ENCODE results near the gene BCR. TPM values are rescaled to one million over a fixed set of nuclear protein-coding genes. Genes with fewer than 3 reads are reported as not detected.

Gene BCR
- total RNA-seq, 2 experiments from 2014 or later = 60.0 to 64.8 TPM

- Histone ChIP-seq H3K27ac (ENCODE audit: low read depth in 1 of 2, low read length in 2 of 2) (no peak overlapping the region), H3K4me1 (ENCODE audit: insufficient read depth, low read length) (peaks cover 12% of the 10 kb centered on the region), H3K27me3 (ENCODE audit: control insufficient read depth in 1 of 2, insufficient read depth in 2 of 2, low read length in 2 of 2) (no peaks in the 10 kb centered on the region), H3K36me3 (ENCODE audit: insufficient read depth, low read length) (peaks cover 77% of the 10 kb centered on the region), H3K9me3 (ENCODE audit: control insufficient read depth in 1 of 2, insufficient read depth in 1 of 2, low read length in 2 of 2) (no peaks in the 10 kb centered on the region), H3K4me3 (ENCODE audit: low read length) (no peak overlapping the region)
- CTCF ChIA-PET = interaction anchor here (1.2 kb wide), 2 partner anchors 106 to 111 kb away, joined by 4 read pairs; no protein-coding TSS in a partner anchor
- no peak for ATAC-seq (ENCODE audit: poor library complexity)
- intact Hi-C loops (cut with DNase I, micrococcal nuclease) = no loop called here
- no peak overlapping the region for H3K27ac Mint-ChIP-seq
- no peaks in the 10 kb centered on the region for H3K27me3 Mint-ChIP-seq
- POLR2A ChIA-PET = no interaction called here
- H3K4me3 Mint-ChIP-seq = no peak overlapping the region
- TF ChIP-seq CTCF (IDR thresholded peaks at IDR 0.05) = no peak
- H3K9me3 Mint-ChIP-seq = no peaks in the 10 kb centered on the region
- H3K36me3 Mint-ChIP-seq (ENCODE audit: low read depth) = peaks cover 69% of the 10 kb centered on the region
- DNase-seq = no peak
- H3K4me1 Mint-ChIP-seq (ENCODE audit: low read depth) = no peaks in the 10 kb centered on the region
Measured at GRCh38 chr22:23284504-23285033, 104.3 kb downstream of the BCR start.

GRCh38 chr22:23285236-23285635 lies 104.9 kb downstream of the BCR start:
- no peaks in the 10 kb centered on the region for H3K9me3 ChIP-seq (ENCODE audit: control insufficient read depth in 1 of 2, insufficient read depth in 1 of 2, low read length in 2 of 2)
- ATAC-seq (ENCODE audit: poor library complexity) = no peak
- Mint-ChIP-seq H3K36me3 (ENCODE audit: low read depth) (peaks cover 70% of the 10 kb centered on the region), H3K27ac (no peak overlapping the region), H3K27me3 (no peaks in the 10 kb centered on the region), H3K9me3 (no peaks in the 10 kb centered on the region), H3K4me1 (ENCODE audit: low read depth) (no peaks in the 10 kb centered on the region), H3K4me3 (no peak overlapping the region)
- ChIA-PET POLR2A (interaction anchor here (1.5 kb wide), 1 partner anchor 105 kb away, joined by 4 read pairs; the partner anchor contains the start of gene BCR), CTCF (no interaction called here)
- no peak overlapping the region for H3K27ac ChIP-seq (ENCODE audit: low read depth in 1 of 2, low read length in 2 of 2)
- DNase-seq = no peak
- TF ChIP-seq CTCF (IDR thresholded peaks at IDR 0.05) = no peak
- H3K4me1 ChIP-seq (ENCODE audit: insufficient read depth, low read length) = peaks cover 12% of the 10 kb centered on the region
- H3K36me3 ChIP-seq (ENCODE audit: insufficient read depth, low read length) = peaks cover 80% of the 10 kb centered on the region
- H3K4me3 ChIP-seq (ENCODE audit: low read length) = no peak overlapping the region
- no peaks in the 10 kb centered on the region for H3K27me3 ChIP-seq (ENCODE audit: control insufficient read depth in 1 of 2, insufficient read depth in 2 of 2, low read length in 2 of 2)
- intact Hi-C loops (cut with DNase I, micrococcal nuclease) = no loop called here

- peaks cover 71% of the 10 kb centered on the region for H3K36me3 Mint-ChIP-seq (ENCODE audit: low read depth)
- POLR2A ChIA-PET = interaction anchor here (1.5 kb wide), 1 partner anchor 106 kb away, joined by 4 read pairs; the partner anchor contains the start of gene BCR
Measured at GRCh38 chr22:23285734-23286133, 105.4 kb downstream of the BCR start.

More at GRCh38 chr22:23285734-23286133, 105.4 kb downstream of the BCR start:
- Mint-ChIP-seq H3K4me1 (ENCODE audit: low read depth) (no peaks in the 10 kb centered on the region), H3K27ac (no peak overlapping the region), H3K4me3 (no peak overlapping the region), H3K9me3 (no peaks in the 10 kb centered on the region), H3K27me3 (no peaks in the 10 kb centered on the region)
- H3K27me3 ChIP-seq (ENCODE audit: control insufficient read depth in 1 of 2, insufficient read depth in 2 of 2, low read length in 2 of 2) = no peaks in the 10 kb centered on the region
- ATAC-seq (ENCODE audit: poor library complexity) = no peak
- peaks cover 12% of the 10 kb centered on the region for H3K4me1 ChIP-seq (ENCODE audit: insufficient read depth, low read length)
- no peak for DNase-seq
- intact Hi-C loops (cut with DNase I, micrococcal nuclease) = no loop called here
- H3K27ac ChIP-seq (ENCODE audit: low read depth in 1 of 2, low read length in 2 of 2) = no peak overlapping the region
- no peak for TF ChIP-seq CTCF (IDR thresholded peaks at IDR 0.05)
- CTCF ChIA-PET = no interaction called here
- no peaks in the 10 kb centered on the region for H3K9me3 ChIP-seq (ENCODE audit: control insufficient read depth in 1 of 2, insufficient read depth in 1 of 2, low read length in 2 of 2)
- H3K4me3 ChIP-seq (ENCODE audit: low read length) = no peak overlapping the region
- H3K36me3 ChIP-seq (ENCODE audit: insufficient read depth, low read length) = peaks cover 82% of the 10 kb centered on the region
